ENCODE data around the gene C16orf87. TPM values are rescaled to one million over a fixed set of nuclear protein-coding genes. Genes with fewer than 3 reads are reported as not detected.

Gene C16orf87
- polyA plus RNA-seq, 2 of the 4 experiments (the other 2 are of a cell fraction) = 10.8 to 17.1 TPM

DNA sequence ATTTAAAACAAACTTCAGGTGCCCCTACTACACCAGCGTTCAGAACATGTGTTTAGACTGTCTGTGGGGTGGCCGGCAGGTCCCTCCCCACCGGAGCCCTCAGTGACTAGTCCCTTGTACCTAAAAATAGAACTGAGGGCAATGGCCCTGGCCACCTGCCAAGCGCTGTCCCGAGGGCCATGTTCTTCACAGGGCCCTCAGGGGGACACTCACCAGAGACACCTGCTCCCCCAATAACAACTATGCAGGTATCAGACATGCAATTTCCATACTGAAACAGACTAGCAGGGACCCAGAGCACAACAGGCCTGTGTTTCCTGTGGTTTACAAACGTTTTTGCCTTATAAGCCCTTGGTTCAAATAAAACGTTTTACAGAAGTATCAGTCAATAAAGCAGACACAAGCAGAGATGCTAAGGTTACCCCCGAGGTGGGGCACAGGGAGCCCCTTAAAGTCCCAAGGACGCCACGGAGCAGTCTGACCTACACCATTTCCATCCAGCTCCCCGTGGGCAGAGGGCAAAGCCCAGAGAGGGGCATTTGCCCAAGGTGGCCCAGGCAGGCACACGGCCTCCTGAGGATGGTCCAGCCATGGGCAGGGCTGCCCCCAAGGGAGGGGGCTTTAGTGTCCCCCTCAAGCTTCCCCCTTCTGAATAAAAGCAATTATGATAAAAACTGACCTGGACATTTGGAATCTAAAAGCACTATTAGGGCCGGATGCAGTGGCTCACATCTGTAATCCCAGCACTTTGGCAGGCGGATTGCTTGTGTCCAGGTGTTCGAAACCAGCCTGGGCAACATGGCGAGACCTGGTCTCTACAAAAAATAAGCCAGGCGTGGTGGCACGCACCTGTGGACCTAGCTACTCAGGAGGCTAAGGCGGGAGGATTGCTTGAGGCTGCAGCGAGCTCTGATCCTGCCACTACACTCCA lies 81.9 kb downstream of the C16orf87 start:
- no peaks in the 10 kb centered on the region for H3K4me1 ChIP-seq
- no peaks in the 10 kb centered on the region for H3K9me3 ChIP-seq
- H3K4me2 ChIP-seq = no peak overlapping the region
- DNase-seq (ENCODE audit: low read depth in 1 of 2, low spot score in 1 of 2) (no peak), ATAC-seq (0 out of 6 replicates have a peak, but pooled peaks of 1 of the 2 experiments have one; percentile 30), FAIRE-seq (no peak)
- ChIA-PET POLR2A (no interaction called here), CTCF (no interaction called here)
- 70% methylated on average over 16 of the region's 20 CpGs for WGBS (ENCODE audit: missing lambda C conversion rate)
- no peak overlapping the region for H3K4me3 ChIP-seq
- no peak overlapping the region for H3K27ac ChIP-seq
- TF ChIP-seq POLR2A (IDR thresholded peaks at IDR 0.05; ENCODE audit: low read length) (no peak), JUN (IDR thresholded peaks at IDR 0.05) (no peak), MAFK (IDR thresholded peaks at IDR 0.05; ENCODE audit: partially characterized antibody) (no peak), USF2 (IDR thresholded peaks at IDR 0.05) (no peak), RNF2 (IDR thresholded peaks at IDR 0.05; ENCODE audit: borderline replicate concordance, low read depth) (no peak)
- TF ChIP-seq, protein P1, sequence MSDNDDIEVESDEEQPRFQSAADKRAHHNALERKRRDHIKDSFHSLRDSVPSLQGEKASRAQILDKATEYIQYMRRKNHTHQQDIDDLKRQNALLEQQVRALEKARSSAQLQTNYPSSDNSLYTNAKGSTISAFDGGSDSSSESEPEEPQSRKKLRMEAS (IDR thresholded peaks at IDR 0.05) = no peak
- TF ChIP-seq, protein P2, sequence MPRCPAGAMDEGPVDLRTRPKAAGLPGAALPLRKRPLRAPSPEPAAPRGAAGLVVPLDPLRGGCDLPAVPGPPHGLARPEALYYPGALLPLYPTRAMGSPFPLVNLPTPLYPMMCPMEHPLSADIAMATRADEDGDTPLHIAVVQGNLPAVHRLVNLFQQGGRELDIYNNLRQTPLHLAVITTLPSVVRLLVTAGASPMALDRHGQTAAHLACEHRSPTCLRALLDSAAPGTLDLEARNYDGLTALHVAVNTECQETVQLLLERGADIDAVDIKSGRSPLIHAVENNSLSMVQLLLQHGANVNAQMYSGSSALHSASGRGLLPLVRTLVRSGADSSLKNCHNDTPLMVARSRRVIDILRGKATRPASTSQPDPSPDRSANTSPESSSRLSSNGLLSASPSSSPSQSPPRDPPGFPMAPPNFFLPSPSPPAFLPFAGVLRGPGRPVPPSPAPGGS (IDR thresholded peaks at IDR 0.05) = no peak

DNA sequence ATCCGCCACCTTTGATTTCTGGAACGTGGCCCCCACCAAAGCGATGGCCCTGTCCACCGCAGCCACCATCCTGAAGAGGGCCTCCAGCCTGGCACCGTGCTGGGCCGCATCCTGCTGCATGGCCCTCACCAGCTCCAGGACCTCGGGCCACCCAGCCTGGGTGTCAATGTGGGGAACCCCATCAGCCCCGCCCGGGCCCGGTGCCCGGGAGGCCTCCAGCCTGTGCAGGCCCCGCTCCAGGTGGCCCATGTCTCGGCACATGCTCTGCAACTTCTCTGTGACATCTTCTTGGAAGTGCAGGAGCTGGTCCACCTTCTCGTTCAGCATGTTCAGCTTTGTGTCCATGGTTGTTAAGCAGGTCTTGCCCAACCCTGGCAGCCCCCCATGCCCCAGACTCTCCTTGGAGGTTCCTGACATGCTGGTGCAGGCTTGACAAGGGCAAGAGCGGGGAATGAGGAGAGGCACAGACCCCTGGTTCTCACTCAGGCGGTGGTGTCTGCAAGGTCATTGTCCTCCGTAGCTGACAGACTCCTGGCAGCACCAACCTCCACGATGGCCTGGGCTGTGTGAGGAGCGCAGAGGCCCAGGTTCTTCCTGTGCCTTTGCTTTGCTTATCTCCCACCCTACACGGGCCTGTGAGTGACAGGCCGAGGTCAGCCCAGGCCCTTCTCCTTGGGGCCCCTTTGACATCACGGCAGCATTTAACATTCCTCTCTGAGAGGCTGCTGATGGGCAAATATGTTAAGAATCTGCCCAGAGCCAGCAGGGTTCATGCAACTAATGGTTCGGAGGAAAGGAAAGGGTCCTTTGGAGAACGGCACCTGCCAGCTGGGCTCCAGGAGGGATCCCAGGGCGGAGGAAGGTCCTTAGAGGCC lies 83.0 kb downstream of the C16orf87 start, which contains the start of gene MYLK3:
TSS of gene MYLK3 (minus strand) at position 568 of the 875 bp plus-strand sequence. CDS start at position 417, 151 bp downstream.
- H3K4me2 ChIP-seq = no peak within 1 kb of the TSS
- DNase-seq (ENCODE audit: low read depth in 1 of 2, low spot score in 1 of 2) (no peak), FAIRE-seq (no peak), ATAC-seq (peak in 1 of 2 experiments; percentile 35; a peak in 4 of 6 replicates)
- no peaks in the 10 kb centered on the region for H3K4me1 ChIP-seq
- no peaks in the 10 kb centered on the region for H3K9me3 ChIP-seq
- 75% methylated on average over 14 of the region's 25 CpGs for WGBS (ENCODE audit: missing lambda C conversion rate)
- ChIA-PET CTCF (interaction anchor here (1.0 to 1.7 kb wide), 3 partner anchors 10 to 14 kb away, joined by 3 to 5 read pairs (median 4); no protein-coding TSS in a partner anchor), POLR2A (no interaction called here)
- no peak within 1 kb of the TSS for H3K27ac ChIP-seq
- no peak within 1 kb of the TSS for H3K4me3 ChIP-seq
- TF ChIP-seq SREBF2 (IDR thresholded peaks at IDR 0.05) = no peak
- TF ChIP-seq FOXS1 (CRISPR knock-in tag; IDR thresholded peaks at IDR 0.05) = no peak
- no peak for TF ChIP-seq POLR2A (IDR thresholded peaks at IDR 0.05; ENCODE audit: low read length)
- no peak for TF ChIP-seq POLR2AphosphoS2 (conservative IDR thresholded peaks at IDR 0.05; ENCODE audit: low read length)

GRCh38 chr16:46746821-46747776 lies 83.9 kb downstream of the C16orf87 start:
- ATAC-seq = peak in 1 of 2 experiments; percentile 19; a peak in 2 of 6 replicates

More at GRCh38 chr16:46746821-46747776, 83.9 kb downstream of the C16orf87 start:
- no peak overlapping the region for H3K27ac ChIP-seq
- POLR2A ChIA-PET = no interaction called here
- H3K4me2 ChIP-seq = no peak overlapping the region
- CTCF ChIA-PET = interaction anchor here (0.6 to 1.7 kb wide), 4 partner anchors 9 to 45 kb away, joined by 3 to 5 read pairs (median 4); no protein-coding TSS in a partner anchor
- FAIRE-seq (no peak), DNase-seq (ENCODE audit: low read depth in 1 of 2, low spot score in 1 of 2) (no peak)
- H3K9me3 ChIP-seq = no peaks in the 10 kb centered on the region
- WGBS (ENCODE audit: missing lambda C conversion rate) = 74% methylated on average over 14 of the region's 15 CpGs
- TF ChIP-seq POLR2A (IDR thresholded peaks at IDR 0.05; ENCODE audit: low read length) (no peak), SREBF2 (IDR thresholded peaks at IDR 0.05) (no peak), CEBPB (IDR thresholded peaks at IDR 0.05) (no peak), ZFP36 (IDR thresholded peaks at IDR 0.05; ENCODE audit: borderline replicate concordance, partially characterized antibody) (no peak), JUNB (IDR thresholded peaks at IDR 0.05) (no peak), ZC3H11A (IDR thresholded peaks at IDR 0.05) (no peak), CBX8 (IDR thresholded peaks at IDR 0.05) (no peak), MAZ (IDR thresholded peaks at IDR 0.05; ENCODE audit: borderline replicate concordance, low read depth, low read length) (no peak), PHF8 (IDR thresholded peaks at IDR 0.05; ENCODE audit: borderline replicate concordance, low read depth) (no peak)
- no peak overlapping the region for H3K4me3 ChIP-seq
- no peaks in the 10 kb centered on the region for H3K4me1 ChIP-seq
